ENCODE results near the gene ZNF322. TPM values are rescaled to one million over a fixed set of nuclear protein-coding genes. Genes with fewer than 3 reads are reported as not detected.

The ZNF322 gene
- total RNA-seq, 1 donor from 2014 or later: 46.5 TPM

DNA sequence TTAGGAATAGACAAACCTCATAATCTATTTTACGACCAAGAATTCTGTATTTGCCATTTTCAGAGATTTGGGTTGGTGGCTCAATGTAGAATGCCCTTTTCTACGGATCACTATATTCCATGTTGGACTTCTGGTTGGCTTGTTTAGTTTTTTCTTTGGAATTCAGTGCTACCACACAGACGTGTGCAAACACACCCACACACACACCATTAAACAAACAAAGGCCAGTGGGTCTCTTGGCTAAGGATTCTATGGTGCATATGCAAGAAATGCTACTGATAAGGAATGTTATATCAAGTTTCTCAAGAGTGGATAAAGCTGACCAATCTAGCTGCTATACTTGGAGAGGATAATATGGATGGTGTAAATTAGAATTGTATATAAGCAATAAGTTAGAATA is 54.7 kb downstream of the ZNF322 start:
- Mint-ChIP-seq H3K9me3 (ENCODE audit: low read depth) (no peaks in the 10 kb centered on the region), H3K4me1 (ENCODE audit: low read depth) (no peaks in the 10 kb centered on the region)
- TF ChIP-seq CTCF (IDR thresholded peaks at IDR 0.05; ENCODE audit: unreplicated experiment): no peak

DNA sequence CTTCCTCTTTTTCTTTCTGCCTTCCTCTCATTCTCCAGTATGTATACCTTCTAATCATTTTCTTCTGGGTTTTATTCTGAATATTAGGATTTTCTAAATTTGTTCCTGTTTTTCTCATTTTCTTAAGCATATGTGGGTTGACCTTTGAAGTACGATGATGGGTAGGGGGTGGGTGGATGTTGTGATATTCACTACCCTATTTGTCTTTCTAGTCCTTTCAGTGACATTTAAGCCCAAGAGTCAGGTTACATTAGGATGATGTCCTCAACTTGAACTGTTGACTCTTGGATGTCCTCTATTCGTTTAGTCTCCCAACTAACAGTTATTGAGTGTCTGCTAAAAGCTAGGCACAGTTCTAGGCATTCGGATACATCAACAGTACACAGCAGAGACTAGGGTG is 55.5 kb downstream of the ZNF322 start:
- Mint-ChIP-seq H3K36me3 (ENCODE audit: insufficient read depth) (peaks cover 1% of the 10 kb centered on the region), H3K27me3 (peaks cover 1% of the 10 kb centered on the region), H3K9me3 (ENCODE audit: low read depth) (no peaks in the 10 kb centered on the region), H3K4me3 (ENCODE audit: low read depth) (no peak overlapping the region), H3K4me1 (ENCODE audit: low read depth) (no peaks in the 10 kb centered on the region), H3K27ac (no peak overlapping the region)
- DNase-seq (ENCODE audit: low spot score, unreplicated experiment): no peak
- TF ChIP-seq CTCF (IDR thresholded peaks at IDR 0.05; ENCODE audit: unreplicated experiment): no peak

More for the DNA sequence above, 54.7 kb downstream of the ZNF322 start:
- H3K27ac Mint-ChIP-seq: no peak overlapping the region
- H3K4me3 Mint-ChIP-seq (ENCODE audit: low read depth): no peak overlapping the region
- H3K27me3 Mint-ChIP-seq: peaks cover 8% of the 10 kb centered on the region
- DNase-seq (ENCODE audit: low spot score, unreplicated experiment): no peak
- no peaks in the 10 kb centered on the region for H3K36me3 Mint-ChIP-seq (ENCODE audit: insufficient read depth)

DNA sequence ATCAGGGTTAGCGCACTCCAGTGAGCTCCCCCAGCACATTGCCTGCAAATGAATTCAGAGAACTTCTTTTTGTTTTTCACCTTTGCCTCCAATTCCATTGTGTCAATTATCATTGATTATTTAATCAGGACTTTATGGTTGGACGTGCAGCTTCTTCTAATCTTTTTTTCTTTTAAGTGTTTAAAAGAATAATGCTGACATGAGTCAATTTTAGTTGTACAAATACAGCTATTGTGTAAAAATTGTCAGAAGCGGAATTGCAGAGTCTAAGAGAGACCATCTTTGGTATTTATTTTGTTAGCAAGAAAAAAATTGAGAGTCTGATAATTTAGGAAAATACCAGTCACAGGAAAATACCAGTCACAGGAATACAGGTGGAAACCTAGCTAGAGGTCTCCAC is 57.3 kb downstream of the ZNF322 start:
- Mint-ChIP-seq H3K4me3 (ENCODE audit: low read depth) (no peak overlapping the region), H3K9me3 (ENCODE audit: low read depth) (no peaks in the 10 kb centered on the region), H3K36me3 (ENCODE audit: insufficient read depth) (peaks cover 1% of the 10 kb centered on the region), H3K4me1 (ENCODE audit: low read depth) (peaks cover 9% of the 10 kb centered on the region), H3K27ac (no peak overlapping the region), H3K27me3 (no peaks in the 10 kb centered on the region)
- no peak for TF ChIP-seq CTCF (IDR thresholded peaks at IDR 0.05; ENCODE audit: unreplicated experiment)
- no peak for DNase-seq (ENCODE audit: low spot score, unreplicated experiment)

DNA sequence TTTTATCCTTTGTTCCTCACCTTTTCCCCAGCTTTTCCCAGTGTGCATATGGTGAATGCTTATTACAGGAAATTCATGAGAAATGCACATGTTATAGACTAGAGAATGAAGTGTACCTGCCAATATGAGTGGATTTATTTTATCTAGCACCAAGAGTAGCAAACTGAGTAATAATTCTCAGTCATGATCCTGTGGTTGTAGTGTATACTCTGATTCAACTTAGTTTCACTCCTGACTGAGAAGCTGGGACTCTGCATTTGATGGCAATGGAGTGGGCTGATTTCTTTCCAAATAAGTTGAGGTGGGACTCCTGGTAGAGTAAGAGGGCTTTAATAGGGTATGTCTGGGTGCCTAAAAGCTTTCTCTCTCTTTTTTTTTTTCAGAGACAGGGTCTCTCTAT is 58.8 kb downstream of the ZNF322 start:
- Mint-ChIP-seq H3K27me3 (no peaks in the 10 kb centered on the region), H3K9me3 (ENCODE audit: low read depth) (no peaks in the 10 kb centered on the region), H3K27ac (no peak overlapping the region), H3K4me1 (ENCODE audit: low read depth) (peaks cover 9% of the 10 kb centered on the region), H3K36me3 (ENCODE audit: insufficient read depth) (peaks cover 1% of the 10 kb centered on the region), H3K4me3 (ENCODE audit: low read depth) (no peak overlapping the region)
- TF ChIP-seq CTCF (IDR thresholded peaks at IDR 0.05; ENCODE audit: unreplicated experiment): no peak
- DNase-seq (ENCODE audit: low spot score, unreplicated experiment): no peak

- Mint-ChIP-seq H3K4me3 (ENCODE audit: low read depth) (no peak overlapping the region), H3K9me3 (ENCODE audit: low read depth) (no peaks in the 10 kb centered on the region), H3K36me3 (ENCODE audit: insufficient read depth) (peaks cover 1% of the 10 kb centered on the region), H3K27ac (no peak overlapping the region), H3K27me3 (no peaks in the 10 kb centered on the region), H3K4me1 (ENCODE audit: low read depth) (peaks cover 9% of the 10 kb centered on the region)
- DNase-seq (ENCODE audit: low spot score, unreplicated experiment): no peak
- no peak for TF ChIP-seq CTCF (IDR thresholded peaks at IDR 0.05; ENCODE audit: unreplicated experiment)
Observed at GRCh38 chr6:26599591-26599990, 60.0 kb downstream of the ZNF322 start.
